ENCODE results near the gene PRPSAP2. TPM values are rescaled to one million over a fixed set of nuclear protein-coding genes. Genes with fewer than 3 reads are reported as not detected.

The PRPSAP2 gene
- total and polyA plus RNA-seq, 2 donors from 2014 or later = 30.6 to 32.0 TPM

- Histone ChIP-seq H3K27me3 (ENCODE audit: control insufficient read depth, insufficient read depth, low read length) (no peaks in the 10 kb centered on the region), H3K4me3 (ENCODE audit: low read length in 3 of 3) (no peak overlapping the region), H3K9ac (ENCODE audit: low read length in 3 of 3) (no peak overlapping the region), H3K9me3 (ENCODE audit: control insufficient read depth in 2 of 3, insufficient read depth in 1 of 3, low read length in 3 of 3) (no peaks in the 10 kb centered on the region), H3K36me3 (ENCODE audit: control insufficient read depth in 2 of 3, insufficient read depth in 3 of 3, low read length in 3 of 3) (peaks cover 0 to 2% (median 0%) of the 10 kb centered on the region in 3 donors), H3K27ac (ENCODE audit: low read depth in 2 of 2, low read length in 2 of 2) (no peak overlapping the region), H3K4me1 (ENCODE audit: control insufficient read depth in 2 of 3, insufficient read depth in 2 of 3, low read depth in 1 of 3, low read length in 3 of 3) (peaks cover 0 to 3% (median 0%) of the 10 kb centered on the region in 3 donors)
- peak in 1 of 5 donors; percentile 48 for DNase-seq
- intact Hi-C loops (cut with DNase I) = no loop called here
- FAIRE-seq = no peak
- TF ChIP-seq CTCF (IDR thresholded peaks at IDR 0.05; ENCODE audit: borderline replicate concordance, extremely low read depth, insufficient read depth) = no peak
Observed at GRCh38 chr17:18964550-18964949, 106.6 kb downstream of the PRPSAP2 start.

GRCh38 chr17:18965530-18966236 lies 107.8 kb downstream of the PRPSAP2 start:
- no peak for TF ChIP-seq CTCF (IDR thresholded peaks at IDR 0.05; ENCODE audit: borderline replicate concordance, extremely low read depth, insufficient read depth)
- Histone ChIP-seq H3K36me3 (ENCODE audit: control insufficient read depth in 2 of 3, insufficient read depth in 3 of 3, low read length in 3 of 3) (no peaks in the 10 kb centered on the region), H3K27ac (ENCODE audit: low read depth in 2 of 2, low read length in 2 of 2) (no peak overlapping the region), H3K27me3 (ENCODE audit: control insufficient read depth, insufficient read depth, low read length) (no peaks in the 10 kb centered on the region), H3K4me3 (ENCODE audit: low read length in 3 of 3) (no peak overlapping the region), H3K9me3 (ENCODE audit: control insufficient read depth in 2 of 3, insufficient read depth in 1 of 3, low read length in 3 of 3) (no peaks in the 10 kb centered on the region), H3K9ac (ENCODE audit: low read length in 3 of 3) (no peak overlapping the region), H3K4me1 (ENCODE audit: control insufficient read depth in 2 of 3, insufficient read depth in 2 of 3, low read depth in 1 of 3, low read length in 3 of 3) (peaks cover 0 to 3% (median 0%) of the 10 kb centered on the region in 3 donors)
- intact Hi-C loops (cut with DNase I) = no loop called here
- DNase-seq (no peak), FAIRE-seq (no peak)

GRCh38 chr17:18966831-18967624 lies 109.1 kb downstream of the PRPSAP2 start:
- Histone ChIP-seq H3K9ac (ENCODE audit: low read length in 3 of 3) (no peak overlapping the region), H3K4me1 (ENCODE audit: control insufficient read depth in 2 of 3, insufficient read depth in 2 of 3, low read depth in 1 of 3, low read length in 3 of 3) (peaks cover 0 to 3% (median 0%) of the 10 kb centered on the region in 3 donors), H3K27me3 (ENCODE audit: control insufficient read depth, insufficient read depth, low read length) (no peaks in the 10 kb centered on the region), H3K9me3 (ENCODE audit: control insufficient read depth in 2 of 3, insufficient read depth in 1 of 3, low read length in 3 of 3) (no peaks in the 10 kb centered on the region), H3K36me3 (ENCODE audit: control insufficient read depth in 2 of 3, insufficient read depth in 3 of 3, low read length in 3 of 3) (peaks cover 0 to 4% (median 0%) of the 10 kb centered on the region in 3 donors), H3K27ac (ENCODE audit: low read depth in 2 of 2, low read length in 2 of 2) (no peak overlapping the region), H3K4me3 (ENCODE audit: low read length in 3 of 3) (no peak overlapping the region)
- no peak for FAIRE-seq
- DNase-seq = peak in 3 of 5 donors; percentile 79 to 86 (median 82)
- no peak for TF ChIP-seq CTCF (IDR thresholded peaks at IDR 0.05; ENCODE audit: borderline replicate concordance, extremely low read depth, insufficient read depth)
- intact Hi-C loops (cut with DNase I) = no loop called here
